Parathyroid adenoma (tissue), 2 donors: ENCODE results near the gene SGCA.

Experiments
- H2AFZ ChIP-seq: fragments of 300-600 bp; sonication (generic); one replicate; pipeline ENCODE4 v1.7.0; 2017; ENCODE audit warnings: antibody characterized with exemption, mild to moderate bottlenecking
- H3K27ac ChIP-seq: fragments of 300-600 bp; sonication (generic); one replicate; pipeline ENCODE4 v1.7.0; 2017
- H3K27me3 ChIP-seq: fragments of 300-600 bp; sonication (generic); one replicate; pipeline ENCODE4 v1.7.0; 2017; ENCODE audit warnings: low read length; ENCODE audit not compliant: control insufficient read depth, insufficient read depth
- H3K36me3 ChIP-seq: fragments of 300-600 bp; sonication (generic); one replicate; pipeline ENCODE4 v1.7.0; 2017; ENCODE audit warnings: low read length; ENCODE audit not compliant: control insufficient read depth, insufficient read depth
- H3K4me1 ChIP-seq: fragments of 300-600 bp; sonication (generic); one replicate; pipeline ENCODE4 v1.7.0; 2017; ENCODE audit warnings: control low read depth
- H3K4me2 ChIP-seq: fragments of 300-600 bp; sonication (generic); one replicate; pipeline ENCODE4 v1.7.0; 2017; ENCODE audit warnings: low read length
- H3K4me3 ChIP-seq: fragments of 300-600 bp; sonication (generic); one replicate; pipeline ENCODE4 v1.7.0; 2017; ENCODE audit warnings: low read depth, low read length
- H3K79me2 ChIP-seq: fragments of 300-600 bp; sonication (generic); one replicate; pipeline ENCODE4 v1.7.0; 2017; ENCODE audit warnings: control low read depth
- H3K9ac ChIP-seq: fragments of 300-600 bp; sonication (generic); one replicate; pipeline ENCODE4 v1.7.0; 2017; ENCODE audit warnings: mild to moderate bottlenecking
- H3K9me3 ChIP-seq: fragments of 300-600 bp; sonication (generic); one replicate; pipeline ENCODE4 v1.7.0; 2017; ENCODE audit warnings: low read length; ENCODE audit not compliant: control insufficient read depth
- TF ChIP-seq, protein P1 (sequence below): fragments of 300-600 bp; sonication (generic); IDR thresholded peaks from one replicate; pipeline ENCODE4 v1.7.0; 2017; ENCODE audit warnings: antibody characterized with exemption, mild to moderate bottlenecking
- donor health status: primary hyperparathyroidism.

SGCA gene

GRCh38 chr17:50165867-50166517, at the start of gene SGCA:
SGCA (plus strand) TSS chr17:50166005; CDS start chr17:50166041, 36 bp downstream.
- Histone ChIP-seq H3K4me1 (peaks cover 5% of the 10 kb centered on the region), H3K4me2 (no peak within 1 kb of the TSS), H3K4me3 (no peak within 1 kb of the TSS), H3K36me3 (no peaks in the 10 kb centered on the region), H3K9me3 (no peaks in the 10 kb centered on the region), H2AFZ (no peak within 1 kb of the TSS), H3K9ac (no peak within 1 kb of the TSS), H3K27me3 (no peaks in the 10 kb centered on the region), H3K27ac (no peak within 1 kb of the TSS), H3K79me2 (no peaks in the 10 kb centered on the region)
- TF ChIP-seq, protein P1, sequence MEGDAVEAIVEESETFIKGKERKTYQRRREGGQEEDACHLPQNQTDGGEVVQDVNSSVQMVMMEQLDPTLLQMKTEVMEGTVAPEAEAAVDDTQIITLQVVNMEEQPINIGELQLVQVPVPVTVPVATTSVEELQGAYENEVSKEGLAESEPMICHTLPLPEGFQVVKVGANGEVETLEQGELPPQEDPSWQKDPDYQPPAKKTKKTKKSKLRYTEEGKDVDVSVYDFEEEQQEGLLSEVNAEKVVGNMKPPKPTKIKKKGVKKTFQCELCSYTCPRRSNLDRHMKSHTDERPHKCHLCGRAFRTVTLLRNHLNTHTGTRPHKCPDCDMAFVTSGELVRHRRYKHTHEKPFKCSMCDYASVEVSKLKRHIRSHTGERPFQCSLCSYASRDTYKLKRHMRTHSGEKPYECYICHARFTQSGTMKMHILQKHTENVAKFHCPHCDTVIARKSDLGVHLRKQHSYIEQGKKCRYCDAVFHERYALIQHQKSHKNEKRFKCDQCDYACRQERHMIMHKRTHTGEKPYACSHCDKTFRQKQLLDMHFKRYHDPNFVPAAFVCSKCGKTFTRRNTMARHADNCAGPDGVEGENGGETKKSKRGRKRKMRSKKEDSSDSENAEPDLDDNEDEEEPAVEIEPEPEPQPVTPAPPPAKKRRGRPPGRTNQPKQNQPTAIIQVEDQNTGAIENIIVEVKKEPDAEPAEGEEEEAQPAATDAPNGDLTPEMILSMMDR: no peak

- H3K36me3 ChIP-seq: no peaks in the 10 kb centered on the region
- H3K27me3 ChIP-seq: no peaks in the 10 kb centered on the region
- H3K79me2 ChIP-seq: no peaks in the 10 kb centered on the region
- no peak overlapping the region for H3K27ac ChIP-seq
- no peak overlapping the region for H3K4me3 ChIP-seq
- no peaks in the 10 kb centered on the region for H3K9me3 ChIP-seq
- peak overlapping the region; percentile 74 for H2AFZ ChIP-seq
- no peak overlapping the region for H3K9ac ChIP-seq
- no peak overlapping the region for H3K4me2 ChIP-seq
- H3K4me1 ChIP-seq: peaks cover 11% of the 10 kb centered on the region
- TF ChIP-seq, protein P1: peak; percentile 82
Observed at GRCh38 chr17:50117202-50118051, 48.4 kb upstream of the SGCA start.

GRCh38 chr17:50118076-50118827, 47.6 kb upstream of the SGCA start:
- H3K4me2 ChIP-seq: no peak overlapping the region
- no peak overlapping the region for H3K4me3 ChIP-seq
- no peaks in the 10 kb centered on the region for H3K9me3 ChIP-seq
- no peaks in the 10 kb centered on the region for H3K27me3 ChIP-seq
- peaks cover 5% of the 10 kb centered on the region for H3K4me1 ChIP-seq
- no peak overlapping the region for H2AFZ ChIP-seq
- no peak overlapping the region for H3K9ac ChIP-seq
- H3K36me3 ChIP-seq: no peaks in the 10 kb centered on the region
- no peaks in the 10 kb centered on the region for H3K79me2 ChIP-seq
- H3K27ac ChIP-seq: no peak overlapping the region
- TF ChIP-seq, protein P1: no peak

DNA sequence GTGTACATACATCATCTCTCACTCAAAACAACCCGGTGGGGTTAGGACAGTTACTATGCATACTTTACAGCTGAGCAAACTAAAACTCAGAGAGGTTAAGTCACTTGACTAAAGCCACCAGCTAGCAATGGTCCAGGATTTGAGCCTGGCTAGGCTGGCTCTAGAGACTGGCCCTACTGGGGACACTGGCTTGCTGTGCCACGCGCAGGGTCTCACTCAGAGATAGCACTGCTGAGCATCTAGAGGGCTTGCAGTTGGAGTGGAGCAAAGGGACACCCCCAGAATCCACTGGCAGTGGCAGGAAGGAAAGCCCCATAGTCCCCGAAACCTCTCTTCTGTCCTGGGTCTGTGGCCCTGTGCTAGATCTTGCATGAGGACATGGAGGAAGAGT, 47.0 kb upstream of the SGCA start:
- H3K36me3 ChIP-seq: no peaks in the 10 kb centered on the region
- no peaks in the 10 kb centered on the region for H3K27me3 ChIP-seq
- H3K4me3 ChIP-seq: no peak overlapping the region
- H3K9me3 ChIP-seq: no peaks in the 10 kb centered on the region
- peaks cover 5% of the 10 kb centered on the region for H3K4me1 ChIP-seq
- H3K79me2 ChIP-seq: no peaks in the 10 kb centered on the region
- no peak overlapping the region for H3K27ac ChIP-seq
- TF ChIP-seq, protein P1: no peak
- H3K4me2 ChIP-seq: no peak overlapping the region
- H3K9ac ChIP-seq: no peak overlapping the region
- H2AFZ ChIP-seq: no peak overlapping the region
